Loucy (cell line): ENCODE data around the gene TMEM126A.

ENCODE experiments used
- H2AFZ ChIP-seq: fragments of 200-600 bp; sonication (generic); 2 replicates; pipeline ENCODE4 v1.6.0; 2016; ENCODE audit warnings: antibody characterized with exemption, mild to moderate bottlenecking, low read length, moderate library complexity
- H3F3A ChIP-seq: fragments of 200-600 bp; 2 replicates; pipeline ENCODE4 v1.6.0; 2016; ENCODE audit warnings: antibody characterized with exemption, low read depth, mild to moderate bottlenecking
- H3K27me3 ChIP-seq: fragments of 200-600 bp; sonication (generic); 2 replicates; pipeline ENCODE4 v1.6.1; 2014; ENCODE audit warnings: low read length, mild to moderate bottlenecking; ENCODE audit not compliant: insufficient read depth, poor library complexity, severe bottlenecking
- H3K36me3 ChIP-seq: fragments of 200-600 bp; sonication (generic); 2 replicates; pipeline ENCODE4 v1.6.1; 2016; ENCODE audit warnings: low read length; ENCODE audit not compliant: insufficient read depth
- H3K4me1 ChIP-seq: fragments of 200-600 bp; sonication (generic); 2 replicates; pipeline ENCODE4 v1.5.1; 2014; ENCODE audit warnings: low read length, mild to moderate bottlenecking; ENCODE audit not compliant: insufficient read depth, poor library complexity, severe bottlenecking
- H3K4me2 ChIP-seq: fragments of 200-600 bp; sonication (generic); 2 replicates; pipeline ENCODE4 v1.6.0; 2014; ENCODE audit warnings: antibody characterized with exemption, low read length, low read depth, mild to moderate bottlenecking; ENCODE audit not compliant: poor library complexity, severe bottlenecking
- H3K4me3 ChIP-seq: fragments of 200-600 bp; sonication (generic); 2 replicates; pipeline ENCODE4 v1.5.1; 2014; ENCODE audit warnings: low read length, mild to moderate bottlenecking, mixed read lengths; ENCODE audit not compliant: poor library complexity, severe bottlenecking
- H3K79me2 ChIP-seq: fragments of 200-600 bp; sonication (generic); 2 replicates; pipeline ENCODE4 v1.6.1; 2014; ENCODE audit warnings: low read length; ENCODE audit not compliant: insufficient read depth
- H3K9ac ChIP-seq: fragments of 200-600 bp; sonication (generic); 2 replicates; pipeline ENCODE4 v1.6.0; 2014; ENCODE audit warnings: mild to moderate bottlenecking, low read depth, low read length, moderate library complexity; ENCODE audit not compliant: poor library complexity, severe bottlenecking
- H3K9me2 ChIP-seq: fragments of 200-600 bp; sonication (generic); replicated peaks from 2 replicates; pipeline ENCODE4 v1.6.1; 2016; ENCODE audit warnings: low read depth, low read length, mixed read lengths
- H3K9me3 ChIP-seq: fragments of 200-600 bp; sonication (generic); 2 replicates; pipeline ENCODE4 v1.6.1; 2014; ENCODE audit warnings: mild to moderate bottlenecking, antibody characterized with exemption, low read length, low read depth; ENCODE audit not compliant: insufficient read depth
- H4K20me1 ChIP-seq: fragments of 200-600 bp; sonication (generic); 2 replicates; pipeline ENCODE4 v1.6.0; 2014; ENCODE audit warnings: antibody characterized with exemption, low read length, mild to moderate bottlenecking; ENCODE audit not compliant: insufficient read depth, poor library complexity, severe bottlenecking
- CTCF ChIP-seq: fragments of 200-600 bp; sonication (generic); conservative IDR thresholded peaks from 2 replicates; pipeline ENCODE4 v1.5.1; 2014; ENCODE audit warnings: mild to moderate bottlenecking, antibody characterized with exemption, low read length
- EZH2phosphoT487 ChIP-seq: fragments of 200-600 bp; IDR thresholded peaks from 2 replicates; pipeline ENCODE4 v1.6.1; 2018; ENCODE audit warnings: antibody characterized with exemption, mild to moderate bottlenecking, moderate library complexity, borderline replicate concordance

Gene TMEM126A

GRCh38 chr11:85685820-85686459, 38.2 kb downstream of the TMEM126A start, which contains the start of gene CCDC89:
Gene CCDC89 (minus strand): TSS chr11:85686195. CDS start chr11:85686130, 65 bp downstream.
- Histone ChIP-seq H3K9me2 (no peaks in the 10 kb centered on the region), H3K27me3 (peaks cover 4% of the 10 kb centered on the region), H3K9me3 (no peaks in the 10 kb centered on the region), H4K20me1 (no peaks in the 10 kb centered on the region), H3K36me3 (no peaks in the 10 kb centered on the region), H3K4me1 (no peaks in the 10 kb centered on the region), H3K9ac (no peak within 1 kb of the TSS), H3K4me3 (no peak within 1 kb of the TSS), H3F3A (no peaks in the 10 kb centered on the region), H3K4me2 (no peak within 1 kb of the TSS), H2AFZ (peak within 1 kb of the TSS; percentile 38; the same call in 1 of the 2 replicates), H3K79me2 (no peaks in the 10 kb centered on the region)
- TF ChIP-seq EZH2phosphoT487 (no peak), CTCF (no peak)

- H3K4me3 ChIP-seq, result no peak overlapping the region
- no peak overlapping the region for H2AFZ ChIP-seq
- no peaks in the 10 kb centered on the region for H3K9me3 ChIP-seq
- no peaks in the 10 kb centered on the region for H3K9me2 ChIP-seq
- peaks cover 11% of the 10 kb centered on the region for H3K4me1 ChIP-seq
- H3K9ac ChIP-seq, result no peak overlapping the region
- TF ChIP-seq EZH2phosphoT487 (no peak), CTCF (peak; percentile 88)
- H3K4me2 ChIP-seq, result no peak overlapping the region
- no peaks in the 10 kb centered on the region for H3F3A ChIP-seq
- H3K36me3 ChIP-seq, result no peaks in the 10 kb centered on the region
- H3K27me3 ChIP-seq, result peaks cover 4% of the 10 kb centered on the region
- H4K20me1 ChIP-seq, result no peaks in the 10 kb centered on the region
- no peaks in the 10 kb centered on the region for H3K79me2 ChIP-seq
Measured at GRCh38 chr11:85694385-85694980, 46.7 kb downstream of the TMEM126A start.

GRCh38 chr11:85695546-85695945, 47.8 kb downstream of the TMEM126A start:
- no peak overlapping the region for H2AFZ ChIP-seq
- no peak overlapping the region for H3K9ac ChIP-seq

More at GRCh38 chr11:85695546-85695945, 47.8 kb downstream of the TMEM126A start:
- no peaks in the 10 kb centered on the region for H3K9me3 ChIP-seq
- H3K36me3 ChIP-seq, result no peaks in the 10 kb centered on the region
- peaks cover 21% of the 10 kb centered on the region for H3K4me1 ChIP-seq
- H3K27me3 ChIP-seq, result no peaks in the 10 kb centered on the region
- H3K9me2 ChIP-seq, result no peaks in the 10 kb centered on the region
- TF ChIP-seq EZH2phosphoT487 (no peak), CTCF (no peak)
- no peak overlapping the region for H3K4me3 ChIP-seq
- H3K4me2 ChIP-seq, result no peak overlapping the region
- H3F3A ChIP-seq, result no peaks in the 10 kb centered on the region
- H3K79me2 ChIP-seq, result no peaks in the 10 kb centered on the region
- no peaks in the 10 kb centered on the region for H4K20me1 ChIP-seq
